GM19395 (cell line): ENCODE data around the gene RFC4.
"Not testable (repeated sequence)": the region's sequence is repeated elsewhere in the genome, so short reads cannot be mapped to it uniquely, and the experiment has no call there.

Experiments used
- ATAC-seq: cut with Tn5 transposase; IDR thresholded peaks from one replicate; pipeline ENCODE4 v1.9.1; 2021; ENCODE audit warnings: mild to moderate bottlenecking, moderate library complexity; ENCODE audit not compliant: unreplicated experiment

The RFC4 gene

GRCh38 chr3:186825294-186825821 lies 19.1 kb upstream of the RFC4 start:
- no peak for ATAC-seq

GRCh38 chr3:186824430-186825139 lies 18.3 kb upstream of the RFC4 start:
- no peak for ATAC-seq

- ATAC-seq, result no peak
Measured at GRCh38 chr3:186823386-186823785, 17.1 kb upstream of the RFC4 start.

- ATAC-seq, result not testable (repeated sequence)
Measured at GRCh38 chr3:186822388-186822759, 16.1 kb upstream of the RFC4 start.

GRCh38 chr3:186821429-186822387 lies 15.4 kb upstream of the RFC4 start:
- no peak for ATAC-seq

GRCh38 chr3:186818956-186819355 lies 12.7 kb upstream of the RFC4 start:
- ATAC-seq, result no peak

GRCh38 chr3:186818516-186818915 lies 12.2 kb upstream of the RFC4 start:
- ATAC-seq, result no peak

GRCh38 chr3:186815435-186815834 lies 9.2 kb upstream of the RFC4 start:
- no peak for ATAC-seq

GRCh38 chr3:186814100-186814499 lies 7.8 kb upstream of the RFC4 start:
- no peak for ATAC-seq

GRCh38 chr3:186811313-186811712 lies 5.0 kb upstream of the RFC4 start:
- ATAC-seq, result not testable (repeated sequence)

GRCh38 chr3:186810336-186810996 lies 4.2 kb upstream of the RFC4 start:
- ATAC-seq, result no peak

- ATAC-seq, result no peak
Measured at GRCh38 chr3:186807231-186807630, 949 bp upstream of the RFC4 start.

GRCh38 chr3:186803447-186803846 lies 2.8 kb downstream of the RFC4 start:
- ATAC-seq, result not testable (repeated sequence)

GRCh38 chr3:186802701-186803100 lies 3.6 kb downstream of the RFC4 start:
- no peak for ATAC-seq

- ATAC-seq, result no peak
Measured at GRCh38 chr3:186800285-186800684, 6.0 kb downstream of the RFC4 start.

GRCh38 chr3:186798239-186798874 lies 7.9 kb downstream of the RFC4 start:
- ATAC-seq, result no peak

GRCh38 chr3:186790261-186790981 lies 15.9 kb downstream of the RFC4 start:
- no peak for ATAC-seq

GRCh38 chr3:186789554-186790260 lies 16.6 kb downstream of the RFC4 start:
- no peak for ATAC-seq
